Mucosa of rectum (tissue), 2 donors: ENCODE measurements around the gene PFDN5.

Experiments
- H3K27ac ChIP-seq, 2 donors: one replicate each; pipeline ENCODE4 v1.7.0; 2013; ENCODE audit warnings: inconsistent platforms in 2 of 2, low read depth in 2 of 2, low read length in 2 of 2
- H3K27me3 ChIP-seq, 2 donors: one replicate each; pipeline ENCODE4 v1.7.0; 2013; ENCODE audit warnings: low read length in 2 of 2; ENCODE audit not compliant: control insufficient read depth in 2 of 2, insufficient read depth in 2 of 2
- H3K36me3 ChIP-seq, 2 donors: one replicate each; pipeline ENCODE4 v1.7.0; 2013; ENCODE audit warnings: low read length in 2 of 2; ENCODE audit not compliant: control insufficient read depth in 2 of 2, insufficient read depth in 2 of 2
- H3K4me1 ChIP-seq, 2 donors: one replicate each; pipeline ENCODE4 v1.7.0; 2013; ENCODE audit warnings: low read length in 2 of 2, mild to moderate bottlenecking in 1 of 2; ENCODE audit not compliant: control insufficient read depth in 2 of 2, insufficient read depth in 2 of 2
- H3K4me3 ChIP-seq, 2 donors: one replicate each; pipeline ENCODE4 v1.7.0; 2013; ENCODE audit warnings: low read length in 2 of 2
- H3K9ac ChIP-seq, 2 donors: one replicate each; pipeline ENCODE4 v1.7.0; 2013; ENCODE audit warnings: low read length in 2 of 2, low read depth in 1 of 2, mild to moderate bottlenecking in 1 of 2
- H3K9me3 ChIP-seq, 2 donors: one replicate each; pipeline ENCODE4 v1.7.0; 2013; ENCODE audit warnings: low read length in 2 of 2; ENCODE audit not compliant: control insufficient read depth in 2 of 2
- donor health status: healthy.
- donor health status: Normal muscosa, but diverticular disease.

The PFDN5 gene

GRCh38 chr12:53265783-53266182, 29.6 kb upstream of the PFDN5 start:
- no peak overlapping the region for H3K9ac ChIP-seq
- no peak overlapping the region for H3K4me3 ChIP-seq
- H3K36me3 ChIP-seq = no peaks in the 10 kb centered on the region
- no peak overlapping the region for H3K27ac ChIP-seq
- no peaks in the 10 kb centered on the region for H3K9me3 ChIP-seq
- no peaks in the 10 kb centered on the region for H3K27me3 ChIP-seq
- H3K4me1 ChIP-seq = peaks cover 5 to 6% of the 10 kb centered on the region in 2 donors

GRCh38 chr12:53267306-53267998, 27.9 kb upstream of the PFDN5 start:
- no peaks in the 10 kb centered on the region for H3K36me3 ChIP-seq
- H3K27ac ChIP-seq = peak overlapping the region in 1 of 2 donors; percentile 43
- no peaks in the 10 kb centered on the region for H3K27me3 ChIP-seq
- H3K9ac ChIP-seq = peak overlapping the region; percentile 68 to 72
- peaks cover 5 to 6% of the 10 kb centered on the region in 2 donors for H3K4me1 ChIP-seq
- H3K4me3 ChIP-seq = peak overlapping the region; percentile 86 to 89
- no peaks in the 10 kb centered on the region for H3K9me3 ChIP-seq

GRCh38 chr12:53267999-53268629, 27.2 kb upstream of the PFDN5 start, which contains the start of gene ESPL1:
ESPL1 (plus strand) TSS chr12:53268299; CDS start chr12:53268767, 468 bp downstream.
- H3K4me1 ChIP-seq = peaks cover 5 to 6% of the 10 kb centered on the region in 2 donors
- H3K27me3 ChIP-seq = no peaks in the 10 kb centered on the region
- H3K36me3 ChIP-seq = no peaks in the 10 kb centered on the region
- no peaks in the 10 kb centered on the region for H3K9me3 ChIP-seq
- H3K4me3 ChIP-seq = peak within 1 kb of the TSS; percentile 86 to 89
- peak within 1 kb of the TSS; percentile 68 to 72 for H3K9ac ChIP-seq
- H3K27ac ChIP-seq = peak within 1 kb of the TSS in 1 of 2 donors; percentile 43

- peak overlapping the region; percentile 68 to 72 for H3K9ac ChIP-seq
- peak overlapping the region; percentile 86 to 89 for H3K4me3 ChIP-seq
- H3K4me1 ChIP-seq = peaks cover 5 to 6% of the 10 kb centered on the region in 2 donors
- H3K27ac ChIP-seq = no peak overlapping the region
- no peaks in the 10 kb centered on the region for H3K27me3 ChIP-seq
- H3K9me3 ChIP-seq = no peaks in the 10 kb centered on the region
- no peaks in the 10 kb centered on the region for H3K36me3 ChIP-seq
These were observed 26.4 kb upstream of the PFDN5 start for GRCh38 chr12:53268630-53269562.

GRCh38 chr12:53274445-53274844, 20.9 kb upstream of the PFDN5 start:
- Histone ChIP-seq H3K9me3 (no peaks in the 10 kb centered on the region), H3K27me3 (no peaks in the 10 kb centered on the region), H3K27ac (no peak overlapping the region)

GRCh38 chr12:53276511-53276910, 18.8 kb upstream of the PFDN5 start:
- H3K36me3 ChIP-seq = peaks cover 4% of the 10 kb centered on the region in 2 donors

More at GRCh38 chr12:53274445-53274844, 20.9 kb upstream of the PFDN5 start:
- Histone ChIP-seq H3K36me3 (peaks cover 3% of the 10 kb centered on the region in 2 donors), H3K4me1 (no peaks in the 10 kb centered on the region), H3K9ac (no peak overlapping the region), H3K4me3 (no peak overlapping the region)

GRCh38 chr12:53277981-53278380, 17.4 kb upstream of the PFDN5 start:
- no peak overlapping the region for H3K27ac ChIP-seq
- H3K9me3 ChIP-seq = no peaks in the 10 kb centered on the region
- H3K9ac ChIP-seq = no peak overlapping the region
- H3K27me3 ChIP-seq = no peaks in the 10 kb centered on the region
- peaks cover 5 to 8% of the 10 kb centered on the region in 2 donors for H3K36me3 ChIP-seq
- H3K4me3 ChIP-seq = no peak overlapping the region
- H3K4me1 ChIP-seq = no peaks in the 10 kb centered on the region

More at GRCh38 chr12:53276511-53276910, 18.8 kb upstream of the PFDN5 start:
- no peak overlapping the region for H3K4me3 ChIP-seq
- no peaks in the 10 kb centered on the region for H3K27me3 ChIP-seq
- no peak overlapping the region for H3K9ac ChIP-seq
- H3K4me1 ChIP-seq = no peaks in the 10 kb centered on the region
- H3K27ac ChIP-seq = no peak overlapping the region
- no peaks in the 10 kb centered on the region for H3K9me3 ChIP-seq

- no peaks in the 10 kb centered on the region for H3K27me3 ChIP-seq
- no peaks in the 10 kb centered on the region for H3K9me3 ChIP-seq
- H3K27ac ChIP-seq = no peak overlapping the region
- peaks cover 5 to 8% of the 10 kb centered on the region in 2 donors for H3K36me3 ChIP-seq
- no peak overlapping the region for H3K4me3 ChIP-seq
- H3K4me1 ChIP-seq = no peaks in the 10 kb centered on the region
- H3K9ac ChIP-seq = no peak overlapping the region
These were observed 16.0 kb upstream of the PFDN5 start for GRCh38 chr12:53279283-53279869.

GRCh38 chr12:53279888-53280498, 15.3 kb upstream of the PFDN5 start:
- Histone ChIP-seq H3K9me3 (no peaks in the 10 kb centered on the region), H3K27ac (no peak overlapping the region), H3K4me1 (no peaks in the 10 kb centered on the region), H3K9ac (no peak overlapping the region), H3K36me3 (peaks cover 5 to 10% of the 10 kb centered on the region in 2 donors), H3K27me3 (no peaks in the 10 kb centered on the region), H3K4me3 (no peak overlapping the region)
